Measurements from ENCODE around the gene ANK2.
A peak's percentile ranks its signal among the peaks of the same experiment; 100 is the strongest.
"Not testable (repeated sequence)": the region's sequence is repeated elsewhere in the genome, so short reads cannot be mapped to it uniquely, and the experiment has no call there.

Gene ANK2

DNA sequence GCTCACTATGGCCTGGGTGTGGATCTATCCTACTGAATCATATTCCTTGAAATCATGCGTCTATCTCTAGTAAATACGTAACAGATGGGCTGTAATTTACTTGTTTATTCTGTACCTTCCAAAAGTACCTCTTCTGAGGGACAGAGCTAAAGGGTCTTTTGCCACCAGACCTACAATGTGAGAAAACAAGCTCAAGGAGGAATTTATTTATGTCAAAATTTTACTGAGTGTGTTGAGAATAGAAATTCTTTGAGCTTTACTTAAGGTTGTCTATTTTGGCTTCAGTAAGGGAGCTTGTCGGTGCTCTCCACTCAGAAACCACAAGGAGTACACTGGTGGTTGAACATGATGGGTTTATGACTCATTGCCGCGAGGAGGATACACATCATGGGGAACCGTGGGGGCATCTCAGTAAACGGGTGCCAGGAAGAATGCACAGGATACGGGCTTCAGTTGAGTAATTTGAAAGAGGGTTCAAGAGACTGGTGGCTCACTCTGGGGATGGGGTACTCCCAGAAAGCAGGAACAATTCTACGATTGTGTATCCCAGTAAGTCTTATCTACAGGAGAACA lies 3.0 kb downstream of the ANK2 start:
- no peak for FAIRE-seq

GRCh38 chr4:113053883-113054282 lies 4.4 kb downstream of the ANK2 start:
- FAIRE-seq = no peak

DNA sequence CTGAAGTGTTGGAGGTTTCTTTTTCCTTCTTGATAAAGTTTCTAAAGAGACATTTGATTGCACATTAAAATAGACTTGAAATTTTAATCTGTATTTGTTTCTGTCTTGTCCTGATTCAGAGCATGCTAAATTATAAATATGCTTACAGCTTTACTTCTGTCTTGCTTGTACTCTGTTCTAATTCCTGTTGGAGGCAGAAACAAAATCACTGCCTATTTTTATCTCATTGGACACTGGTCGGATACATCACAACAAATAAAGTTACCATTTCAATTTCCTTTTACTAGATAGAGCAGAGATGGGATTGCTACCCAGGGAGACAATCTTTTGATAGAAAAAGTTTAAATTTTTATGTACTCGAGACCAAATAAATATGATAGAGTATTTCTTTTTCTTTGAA lies 6.9 kb downstream of the ANK2 start:
- FAIRE-seq = no peak

DNA sequence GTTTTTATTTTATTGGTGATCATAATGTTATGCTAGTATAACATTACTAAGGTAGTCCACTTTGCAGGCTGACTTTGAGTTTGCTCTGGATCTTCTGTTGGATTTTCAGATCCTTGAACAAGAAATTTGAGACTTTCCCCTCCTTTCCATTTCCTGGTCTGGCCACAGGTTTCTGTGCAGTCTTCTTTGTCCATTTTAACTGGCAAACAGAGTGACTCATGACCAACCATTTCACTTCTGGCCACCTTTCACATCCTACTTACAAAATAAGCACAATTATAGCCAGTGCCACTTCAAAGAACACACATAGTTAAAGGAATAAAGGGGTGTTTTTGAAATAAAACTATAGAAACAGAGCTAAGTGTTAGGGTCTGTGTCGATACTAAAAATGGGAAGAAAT lies 8.4 kb downstream of the ANK2 start:
- no peak for FAIRE-seq

DNA sequence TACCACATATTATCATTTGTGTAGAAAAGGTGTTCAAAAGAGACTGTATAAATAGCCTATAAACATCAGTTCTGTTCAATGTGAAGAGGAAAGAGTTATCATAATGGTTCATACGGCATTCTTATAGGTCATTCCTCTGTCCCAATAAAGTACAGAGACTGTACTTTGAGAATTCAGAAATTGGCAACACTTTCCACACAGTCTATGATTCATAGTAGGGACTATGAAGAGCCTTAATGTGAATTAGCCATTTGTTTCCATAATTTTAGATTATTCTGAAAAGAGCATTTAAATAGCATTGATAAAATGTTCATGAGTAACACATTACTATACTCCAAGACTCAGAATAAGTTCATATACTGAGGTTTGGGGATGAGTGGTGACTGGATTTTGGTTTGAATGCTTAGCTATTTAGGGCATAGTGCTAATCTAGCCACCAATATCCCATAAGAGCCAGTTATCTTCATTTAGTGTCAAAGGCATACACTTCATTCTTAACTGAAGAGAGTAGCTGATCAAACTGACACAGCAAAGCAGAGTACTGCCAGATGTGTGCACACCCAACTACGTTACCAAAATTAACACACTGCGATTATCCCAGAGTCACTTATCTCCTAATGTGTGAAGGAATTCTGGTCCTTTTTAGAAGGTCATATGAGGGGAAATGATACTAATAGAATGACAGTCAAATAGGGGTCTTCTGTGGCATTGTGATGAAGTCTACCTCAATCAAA lies 10.2 kb downstream of the ANK2 start:
- no peak for FAIRE-seq

DNA sequence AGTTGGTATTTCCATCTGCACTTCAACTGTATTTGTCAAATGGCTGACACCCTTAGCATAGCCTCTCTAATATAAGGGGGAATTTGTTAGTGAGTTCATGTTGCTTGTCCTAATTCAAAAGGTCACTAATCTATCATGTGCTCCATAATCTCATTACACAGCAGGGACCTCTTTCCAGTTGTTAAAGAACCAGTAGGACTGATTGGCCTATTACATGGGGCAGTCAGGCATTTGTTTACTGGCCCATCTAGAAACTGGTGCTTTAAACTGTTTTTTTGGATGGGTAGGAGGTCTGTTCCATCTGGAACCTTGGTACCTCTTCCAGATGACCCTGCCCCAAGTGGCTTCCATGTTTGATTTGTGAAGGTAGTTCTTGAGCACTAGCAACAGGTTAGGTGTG lies 11.4 kb downstream of the ANK2 start:
- FAIRE-seq = no peak

DNA sequence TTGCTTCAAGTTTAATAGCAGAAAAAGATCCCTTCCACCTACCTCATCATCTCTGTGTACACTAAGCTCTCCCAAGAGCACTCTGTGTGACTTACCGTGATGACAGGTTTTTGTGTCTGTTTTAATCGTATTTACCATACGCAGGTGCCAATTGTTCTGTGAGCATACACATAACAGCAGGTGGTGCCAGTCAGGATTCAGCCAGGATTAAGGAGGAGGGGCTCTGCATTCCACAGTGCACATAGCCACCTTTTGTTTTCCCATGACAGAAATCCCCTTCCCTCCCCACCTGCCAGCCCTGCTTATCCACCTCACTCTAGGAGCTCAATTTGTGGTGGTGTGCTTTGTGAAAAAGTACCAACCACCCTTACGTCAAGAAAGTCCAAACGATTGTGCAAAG lies 14.8 kb downstream of the ANK2 start:
- FAIRE-seq = no peak

- FAIRE-seq = no peak
Measured at GRCh38 chr4:113065629-113066028, 16.2 kb downstream of the ANK2 start.

- not testable (repeated sequence) for FAIRE-seq
Measured at GRCh38 chr4:113068771-113069170, 19.3 kb downstream of the ANK2 start.

GRCh38 chr4:113069212-113069892 lies 19.9 kb downstream of the ANK2 start:
- FAIRE-seq = no peak

- FAIRE-seq = no peak
Measured at GRCh38 chr4:113070755-113071154, 21.3 kb downstream of the ANK2 start.

DNA sequence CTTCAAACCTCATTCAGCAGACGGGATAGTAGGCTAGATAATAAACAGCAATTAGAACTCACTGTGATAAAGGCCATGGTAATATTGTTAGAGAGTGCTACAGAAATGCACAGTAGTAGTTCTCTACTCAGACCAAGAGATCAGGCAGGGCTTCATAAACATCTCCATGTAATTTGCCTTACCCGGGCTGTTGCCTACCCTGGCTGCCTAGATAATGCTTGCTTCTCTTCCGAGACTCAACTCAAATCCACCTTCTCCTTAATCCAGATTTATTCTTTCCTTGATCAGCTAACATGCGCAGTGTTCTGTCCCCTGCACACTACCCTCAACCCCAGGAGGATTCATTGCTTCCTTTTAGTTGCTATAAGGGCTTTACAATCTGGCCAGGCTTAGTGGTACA lies 21.8 kb downstream of the ANK2 start:
- no peak for FAIRE-seq

GRCh38 chr4:113071805-113072204 lies 22.4 kb downstream of the ANK2 start:
- FAIRE-seq = no peak

DNA sequence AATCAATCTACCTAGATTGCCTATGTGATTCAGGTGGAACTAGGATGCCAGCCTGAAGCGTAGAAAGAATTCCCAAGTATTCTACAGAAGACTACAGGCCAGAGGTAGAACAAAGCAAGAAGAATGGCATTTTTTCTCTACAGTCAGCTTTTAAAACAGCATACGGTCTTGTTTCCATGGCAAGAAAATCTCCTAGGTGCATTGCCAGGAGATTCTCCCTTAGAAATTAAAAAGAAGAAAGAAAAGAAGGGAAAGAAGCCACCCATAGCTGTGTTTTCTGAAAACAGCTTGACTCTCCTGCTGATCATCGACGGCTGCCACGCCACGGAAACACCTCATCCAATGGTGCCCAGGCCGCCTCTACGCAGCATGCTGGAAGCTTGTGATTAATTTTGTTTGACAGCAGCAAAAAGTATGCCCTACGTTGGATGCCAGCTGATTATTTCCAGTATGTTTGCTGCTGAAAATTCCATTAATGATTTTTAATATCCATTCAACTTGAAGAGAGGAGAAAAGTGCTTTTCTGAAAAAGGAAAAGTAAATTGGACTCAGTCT lies 24.1 kb downstream of the ANK2 start:
- no peak for FAIRE-seq

- no peak for FAIRE-seq
Measured at GRCh38 chr4:113077575-113077974, 28.1 kb downstream of the ANK2 start.

DNA sequence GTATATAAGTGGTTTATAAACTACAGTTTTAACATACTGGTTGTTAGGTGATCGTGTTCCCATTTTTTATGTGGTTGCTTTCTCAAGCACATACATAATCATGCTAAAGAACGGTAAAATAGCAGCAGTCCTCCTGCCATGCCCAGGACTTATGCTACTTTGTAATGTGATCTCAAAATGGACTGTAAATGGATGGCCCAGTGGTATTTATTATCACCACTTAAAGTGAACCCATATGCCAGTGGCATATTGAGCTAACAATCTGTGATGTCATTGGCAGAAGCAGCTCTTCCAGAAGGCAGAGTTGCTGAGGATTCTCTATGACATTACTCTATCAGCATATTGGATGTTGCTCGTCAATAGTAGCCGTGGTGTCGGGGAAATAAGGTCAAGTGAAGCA lies 28.6 kb downstream of the ANK2 start:
- no peak for FAIRE-seq

- FAIRE-seq = no peak
Measured at GRCh38 chr4:113080050-113080449, 30.6 kb downstream of the ANK2 start.

- FAIRE-seq = no peak
Measured at GRCh38 chr4:113080624-113081023, 31.2 kb downstream of the ANK2 start.

DNA sequence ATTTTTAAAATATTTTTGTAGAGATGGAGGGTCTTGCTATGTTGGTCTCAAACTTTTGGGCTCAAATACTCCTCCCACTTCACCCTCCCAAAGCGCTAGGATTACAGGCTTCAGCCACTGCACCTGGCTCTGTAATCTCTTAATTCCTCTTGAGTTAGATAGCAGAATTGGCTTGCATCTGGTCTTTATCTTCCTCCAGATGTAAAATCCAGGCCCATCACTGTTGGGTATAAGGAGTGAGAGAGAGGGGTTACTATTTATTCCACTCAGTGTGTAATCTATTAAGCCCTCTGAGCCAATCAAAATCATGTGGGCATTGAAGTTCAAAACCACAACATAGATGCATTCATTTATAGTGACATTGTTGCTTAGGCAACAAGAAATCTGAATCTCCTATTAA lies 33.9 kb downstream of the ANK2 start:
- FAIRE-seq = no peak

- FAIRE-seq = no peak
Measured at GRCh38 chr4:113086172-113086695, 36.8 kb downstream of the ANK2 start.

- no peak for FAIRE-seq
Measured at GRCh38 chr4:113088050-113088449, 38.6 kb downstream of the ANK2 start.

DNA sequence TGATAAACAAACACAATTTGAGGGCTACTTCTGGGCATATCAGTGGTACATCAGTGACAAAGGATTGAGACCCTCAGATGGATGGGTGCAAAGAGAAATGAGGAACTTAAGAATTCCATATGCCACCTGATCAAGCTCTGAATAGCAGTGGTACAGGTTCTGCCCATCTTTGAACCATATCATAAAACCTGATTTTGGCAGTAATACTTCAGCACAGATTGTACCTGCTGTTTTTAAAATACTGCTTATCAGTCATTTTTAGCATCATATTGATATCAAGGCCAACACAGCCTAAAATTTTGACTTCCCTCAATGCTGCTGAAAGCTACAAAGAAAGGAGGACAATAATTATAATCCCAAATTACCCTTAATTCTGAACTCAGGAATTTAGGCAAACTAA lies 41.5 kb downstream of the ANK2 start:
- no peak for FAIRE-seq

- no peak for FAIRE-seq
Measured at GRCh38 chr4:113094331-113094730, 44.9 kb downstream of the ANK2 start.

DNA sequence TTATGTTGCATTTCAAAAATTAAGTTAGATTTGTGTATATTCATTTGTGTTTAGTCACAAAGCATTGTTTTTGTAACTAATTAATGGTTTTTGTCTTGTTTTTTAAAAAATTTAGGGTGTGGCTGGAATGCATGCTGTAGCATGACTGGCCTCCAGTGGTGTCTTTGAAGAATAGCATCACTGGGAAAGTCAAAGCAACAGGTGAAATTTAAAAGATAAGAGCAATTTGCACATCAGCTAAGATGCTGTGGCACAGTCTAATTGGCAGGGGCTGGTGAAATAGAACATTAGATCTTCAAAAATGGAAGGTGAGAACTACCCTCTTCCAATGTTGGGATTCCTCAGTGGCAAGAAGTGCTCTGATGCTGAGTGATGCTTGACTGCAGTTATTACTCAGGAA lies 45.3 kb downstream of the ANK2 start:
- peak; percentile 11 for FAIRE-seq

All from A204.1 (cell line).